GM21381 (cell line): Measurements from ENCODE around the gene SCAF4.
"Not testable (repeated sequence)": the region's sequence is repeated elsewhere in the genome, so short reads cannot be mapped to it uniquely, and the experiment has no call there.

Experiments
- ATAC-seq: cut with Tn5 transposase; IDR thresholded peaks from one replicate; pipeline ENCODE4 v1.9.1; 2021; ENCODE audit warnings: mild to moderate bottlenecking, moderate library complexity; ENCODE audit not compliant: unreplicated experiment

The SCAF4 gene

DNA sequence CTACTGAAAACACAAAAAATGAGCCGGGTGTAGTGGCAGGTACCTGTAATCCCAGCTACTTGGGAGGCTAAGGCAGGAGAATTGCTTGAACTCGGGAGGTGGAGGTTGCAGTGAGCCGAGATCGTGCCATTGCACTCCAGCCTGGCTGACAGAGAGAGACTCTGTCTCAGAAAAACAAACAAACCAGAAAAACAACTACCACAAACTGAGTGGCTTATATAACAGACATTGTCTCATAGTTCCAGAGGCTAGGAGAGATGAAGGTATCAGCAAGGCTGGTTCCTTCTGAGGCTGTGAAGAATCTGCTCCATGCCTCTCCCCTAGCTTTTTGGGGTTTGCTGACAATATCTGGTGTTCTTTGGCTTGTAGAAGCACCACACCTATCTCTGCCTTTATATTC is 80.4 kb downstream of the SCAF4 start:
- ATAC-seq, result not testable (repeated sequence)

DNA sequence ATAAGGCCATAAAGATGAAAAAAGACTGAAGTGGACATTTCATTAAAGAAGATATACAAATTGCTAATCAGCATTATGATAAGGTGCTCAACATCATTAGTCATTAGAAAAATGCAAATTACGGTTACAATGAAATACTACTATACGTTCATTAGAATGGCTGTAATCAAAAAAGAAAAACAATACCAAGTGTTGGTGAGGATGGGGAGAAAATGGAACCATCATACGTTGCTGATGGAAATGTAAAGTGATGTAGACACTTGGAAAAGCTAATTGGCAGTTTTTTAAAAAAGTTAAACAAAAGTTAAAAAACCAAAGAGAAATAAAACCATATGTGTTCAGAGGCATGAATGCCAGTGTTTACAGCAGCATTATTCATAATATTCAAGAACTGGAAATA is 81.0 kb downstream of the SCAF4 start:
- ATAC-seq, result no peak

DNA sequence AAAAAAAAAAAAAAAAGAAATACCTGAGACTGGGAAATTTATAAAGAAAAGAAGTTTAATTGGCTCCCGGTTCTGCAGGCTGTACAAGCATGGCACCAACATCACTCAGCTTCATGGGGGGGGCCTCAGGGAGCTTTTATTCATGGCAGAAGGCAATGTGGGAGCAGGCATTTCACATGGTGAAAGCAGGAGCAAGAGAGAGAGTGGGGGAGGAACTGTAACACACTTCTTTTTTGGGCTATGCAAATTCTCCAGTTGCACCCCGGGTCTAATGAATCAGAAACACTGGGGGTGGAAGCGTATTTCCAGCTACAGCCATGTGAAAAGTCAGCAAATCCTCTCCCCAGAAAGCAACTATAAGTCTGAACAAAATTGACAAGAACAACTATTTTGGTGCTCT is 84.3 kb downstream of the SCAF4 start:
- ATAC-seq, result no peak

DNA sequence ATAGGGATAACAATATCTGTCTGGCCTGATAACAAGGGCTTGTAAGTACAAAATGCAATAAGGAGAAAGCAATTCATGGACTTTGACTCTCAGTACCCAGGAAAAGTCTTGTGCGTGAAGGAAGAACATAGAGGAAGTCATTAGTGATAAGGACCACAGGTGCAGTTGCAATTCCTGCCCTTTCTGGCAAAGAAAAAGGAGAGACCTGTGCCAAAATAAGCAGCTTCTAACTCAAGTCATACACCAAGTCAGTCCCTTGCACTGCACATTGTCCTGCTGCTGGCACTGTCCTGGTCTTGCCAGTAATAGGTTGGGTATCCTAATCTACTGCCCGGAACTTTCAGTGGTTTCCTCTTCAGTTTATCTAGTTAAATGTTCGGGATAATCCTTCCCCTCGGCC is 87.3 kb downstream of the SCAF4 start:
- ATAC-seq, result no peak

DNA sequence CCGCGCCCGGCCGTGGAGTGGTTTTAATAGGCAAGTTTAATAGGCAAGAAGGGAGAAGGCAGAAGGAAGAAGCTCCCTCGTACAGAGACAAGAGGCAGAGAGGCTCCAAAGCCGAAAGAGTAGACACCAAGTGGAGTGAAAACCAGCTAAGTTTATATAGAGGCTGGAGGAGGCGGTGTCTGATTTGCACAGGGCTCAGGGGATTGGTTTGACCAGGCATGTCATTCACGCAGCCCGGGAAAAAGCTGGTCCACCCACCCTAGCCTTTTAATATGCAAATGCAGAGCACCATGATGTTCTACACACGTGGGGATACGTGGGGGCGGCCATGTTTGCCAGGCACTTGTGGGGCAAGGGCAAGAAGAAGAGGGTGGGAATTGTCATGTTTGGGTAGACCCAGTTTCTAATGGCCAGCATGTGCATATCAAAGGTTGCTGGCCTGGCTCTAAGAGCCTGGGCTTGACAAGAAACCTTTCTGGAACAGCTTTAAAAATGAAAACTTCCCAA is 90.4 kb downstream of the SCAF4 start:
- no peak for ATAC-seq

DNA sequence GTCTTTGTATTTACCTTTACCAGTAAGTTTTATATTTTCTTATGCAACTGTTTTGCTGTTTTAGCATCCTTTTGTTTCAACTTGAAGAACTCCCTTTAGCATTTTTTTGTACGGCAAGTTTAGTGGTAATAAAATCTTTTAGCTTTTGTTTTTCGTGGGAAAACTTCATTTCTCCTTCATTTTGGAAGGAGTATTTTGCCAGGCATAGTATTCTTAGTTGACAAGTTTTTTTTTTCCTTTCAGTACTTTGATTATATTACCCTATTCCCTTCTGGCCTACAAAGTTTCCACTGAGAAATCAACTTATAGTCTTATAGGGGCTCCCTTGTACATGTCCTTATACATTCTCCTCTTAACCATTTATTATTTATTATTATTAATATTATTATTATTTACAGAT is 95.0 kb downstream of the SCAF4 start:
- ATAC-seq, result no peak

DNA sequence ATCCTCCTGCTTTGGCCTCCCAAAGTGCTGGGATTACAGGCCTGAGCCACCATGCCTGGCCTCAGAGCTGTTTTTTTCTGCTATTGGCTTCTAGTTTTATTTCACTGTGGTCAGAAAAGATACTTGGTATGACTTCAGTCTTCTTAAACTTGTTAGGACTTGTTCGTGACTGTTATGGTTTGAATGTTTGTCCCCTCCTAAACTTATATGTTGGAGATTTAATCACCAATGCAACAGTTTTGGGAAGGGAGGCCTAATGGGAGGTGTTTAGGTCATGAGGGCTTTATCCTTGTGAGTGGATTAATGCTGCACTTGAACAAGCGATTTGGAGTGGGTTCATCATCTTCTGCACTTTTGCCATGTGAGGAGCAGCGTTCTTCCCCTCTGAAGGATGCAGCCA is 96.9 kb downstream of the SCAF4 start:
- no peak for ATAC-seq

DNA sequence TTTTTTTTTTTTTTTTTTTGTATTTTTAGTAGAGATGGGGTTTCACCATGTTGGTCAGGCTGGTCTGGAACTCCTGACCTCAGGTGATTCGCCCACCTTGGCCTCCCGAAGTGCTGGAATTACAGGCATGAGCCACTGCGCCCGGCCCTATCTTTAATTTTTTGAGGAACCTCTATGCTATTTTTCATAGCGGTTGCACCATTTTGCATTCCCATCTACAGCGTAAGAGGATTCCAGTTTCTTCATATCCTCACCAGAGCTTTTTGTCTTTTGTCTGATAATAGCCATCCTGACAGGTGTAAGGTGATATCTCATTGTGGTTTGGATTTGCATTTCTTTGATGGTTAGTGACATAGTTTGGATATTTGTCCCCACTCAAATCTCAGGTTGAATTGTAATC is 100.0 kb downstream of the SCAF4 start:
- ATAC-seq, result not testable (repeated sequence)

DNA sequence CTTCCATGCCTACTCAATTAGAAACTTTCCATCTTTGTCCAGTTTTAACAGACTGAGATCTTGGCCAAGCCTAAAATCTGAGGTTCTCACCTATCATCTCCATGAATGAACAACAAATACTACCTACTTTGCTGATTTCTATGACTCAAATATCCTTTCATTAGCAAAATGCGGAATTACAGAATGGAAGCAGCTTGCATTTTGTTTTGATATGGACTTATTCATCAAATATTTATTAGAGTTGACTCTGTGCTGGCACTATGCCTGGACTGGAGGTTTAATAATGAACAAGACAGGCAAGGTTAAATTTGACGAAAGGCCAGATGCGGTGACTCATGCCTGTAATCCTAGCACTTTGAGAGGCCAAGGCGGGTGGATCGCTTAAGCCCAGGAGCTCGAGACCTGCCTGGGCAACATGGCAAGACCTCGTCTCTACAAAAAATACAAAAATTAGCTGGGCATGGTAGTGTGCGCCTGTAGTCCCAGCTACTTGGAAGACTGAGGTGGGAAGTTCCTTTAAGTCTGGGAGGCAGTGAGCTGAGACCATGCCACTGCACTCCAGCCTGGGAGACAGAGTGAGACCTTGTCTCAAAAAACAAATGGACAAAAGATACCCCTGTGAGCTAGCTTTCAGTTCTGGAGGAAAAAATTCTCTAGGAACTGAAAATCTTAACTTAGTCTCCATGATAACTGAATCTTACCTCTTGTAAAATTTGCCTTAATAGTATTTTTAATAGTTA is 101.8 kb downstream of the SCAF4 start:
- no peak for ATAC-seq

DNA sequence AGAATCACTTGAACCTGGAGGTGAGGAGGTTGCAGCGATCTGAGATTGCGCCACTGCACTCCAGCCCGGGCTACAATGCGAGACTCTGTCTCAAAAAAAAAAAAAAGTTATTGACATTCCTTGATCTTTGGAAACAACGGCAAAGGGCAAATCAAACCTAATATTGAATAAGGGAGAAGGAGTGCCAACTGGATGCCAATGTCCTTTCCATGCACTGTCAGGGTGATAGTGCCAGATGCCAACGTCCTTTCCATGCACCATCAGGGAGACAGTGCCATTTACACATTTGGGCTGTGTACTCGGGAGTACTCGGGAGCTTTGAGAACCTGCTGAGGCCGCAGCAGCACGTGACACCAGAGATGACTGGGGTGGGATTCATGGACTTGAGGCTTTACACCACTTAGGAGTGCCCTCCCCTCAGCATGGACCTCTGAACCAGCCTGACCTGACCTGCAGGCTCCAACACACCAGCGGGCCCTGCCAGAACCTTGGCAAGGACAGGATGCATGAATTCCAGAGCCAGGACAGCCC is 106.9 kb downstream of the SCAF4 start:
- no peak for ATAC-seq

DNA sequence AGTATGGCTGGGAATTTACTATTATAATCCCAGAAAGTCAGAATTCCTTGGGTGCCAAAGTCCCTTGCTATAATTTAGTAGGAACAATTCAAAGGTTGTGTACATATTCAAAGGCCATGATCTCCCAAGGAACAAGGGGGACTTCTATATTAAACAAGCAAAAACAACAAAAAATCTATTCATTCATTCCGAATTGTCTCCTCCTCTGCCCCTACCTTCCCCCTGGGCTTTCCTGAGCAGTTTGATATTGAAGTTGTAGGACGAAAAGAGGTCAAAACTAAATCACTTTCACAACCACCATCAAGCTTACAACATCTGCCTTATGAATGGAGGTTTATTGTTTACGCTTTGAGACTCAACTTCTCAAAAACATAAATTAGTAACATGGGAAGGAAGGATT is 107.7 kb downstream of the SCAF4 start:
- no peak for ATAC-seq

DNA sequence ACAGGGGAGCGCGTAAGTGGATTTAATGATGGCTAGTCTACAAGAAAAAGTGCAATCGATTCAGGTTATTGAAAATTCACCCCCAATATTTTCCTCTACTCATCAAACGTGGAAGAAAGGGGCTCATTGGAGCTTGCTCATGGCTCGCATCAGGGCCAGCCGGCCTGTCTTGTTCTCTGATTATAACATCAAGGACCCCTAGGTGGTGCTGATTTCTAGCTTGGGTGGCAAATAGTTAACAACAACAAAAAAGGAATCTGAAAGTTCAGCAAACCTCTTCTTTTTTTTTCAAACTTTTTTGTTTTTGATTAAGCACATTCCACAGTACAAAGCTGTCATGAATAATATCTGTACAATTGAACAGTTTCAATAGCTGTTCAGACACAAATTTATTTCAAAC is 108.3 kb downstream of the SCAF4 start:
- no peak for ATAC-seq

DNA sequence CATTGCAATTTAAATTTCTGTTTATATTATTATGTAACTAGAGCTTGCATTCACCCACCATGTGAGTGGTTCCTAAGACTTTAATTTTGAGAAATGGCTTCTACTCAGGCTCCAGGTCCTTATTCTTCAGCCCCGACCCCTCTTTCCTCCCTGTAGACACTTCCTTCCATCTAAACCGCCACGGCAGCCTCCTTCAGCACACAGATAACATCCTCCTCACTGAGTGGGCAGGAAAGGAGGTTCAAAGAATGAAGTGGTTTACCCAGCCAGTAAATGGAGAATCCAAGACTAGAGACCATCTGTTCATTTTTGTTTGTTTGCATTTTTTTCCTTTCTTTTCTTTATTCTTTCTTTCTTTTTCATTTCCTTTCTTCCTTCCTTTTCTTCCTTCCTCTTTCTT is 109.5 kb downstream of the SCAF4 start:
- no peak for ATAC-seq
